Activated T-cell treated with anti-CD3 and anti-CD28 coated beads, Interleukin-2, amount 50 U/mL, for 4 hours (primary cell): Measurements from ENCODE around the gene FYN. TPM values are rescaled to one million over a fixed set of nuclear protein-coding genes. Genes with fewer than 3 reads are reported as not detected.

Experiments used
- ATAC-seq, 2 donors: fragments of 200-7000 bp; cut with Tn5 transposase; one replicate each; pipeline ENCODE4 v1.10.0; 2021
- DNase-seq: peaks from one replicate; pipeline ENCODE4 v3.0.0-alpha.2; 2020
- H3K27me3 Mint-ChIP-seq: one replicate; pipeline ENCODE4 v1.8.0; 2021; ENCODE audit warnings: low read depth, mixed read lengths
- H3K36me3 Mint-ChIP-seq: one replicate; pipeline ENCODE4 v1.8.0; 2022; ENCODE audit warnings: mixed read lengths; ENCODE audit not compliant: insufficient read depth
- H3K4me1 Mint-ChIP-seq: one replicate; pipeline ENCODE4 v1.8.0; 2021; ENCODE audit warnings: low read depth, mixed read lengths
- H3K4me3 Mint-ChIP-seq: one replicate; pipeline ENCODE4 v1.8.0; 2021; ENCODE audit warnings: mild to moderate bottlenecking, moderate library complexity, mixed read lengths
- H3K9me3 Mint-ChIP-seq: one replicate; pipeline ENCODE4 v1.8.0; 2021; ENCODE audit warnings: mixed read lengths
- total RNA-seq, 3 donors: library from RNA; stranded (reverse); gene quantifications; one replicate each; pipeline ENCODE4 v1.2.1, GENCODE V29; 2021

Gene FYN
- total RNA-seq, 3 donors from 2014 or later, result 481 to 505 (median 485) TPM

DNA sequence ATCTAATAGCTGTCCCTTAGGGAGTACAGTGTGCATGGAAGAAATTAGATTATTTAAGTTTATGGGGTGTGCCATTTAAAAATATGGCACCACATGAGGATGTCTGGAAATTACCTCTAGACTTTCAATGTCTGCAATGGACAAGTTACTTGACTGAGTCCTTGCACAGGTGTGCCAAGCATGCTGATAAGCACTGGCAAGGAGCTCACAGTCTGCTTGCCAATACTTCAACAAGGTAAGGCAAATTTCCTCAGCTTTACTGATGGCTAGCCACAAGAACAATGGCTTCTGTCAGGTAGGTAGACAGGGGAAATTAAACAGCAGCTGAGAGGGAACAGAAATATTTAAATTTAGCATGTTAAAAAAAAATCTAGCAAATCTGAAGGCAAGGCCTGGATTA is 176.4 kb downstream of the FYN start:
- H3K4me3 Mint-ChIP-seq, result no peak overlapping the region
- no peaks in the 10 kb centered on the region for H3K27me3 Mint-ChIP-seq
- DNase-seq (no peak), ATAC-seq (no peak)
- H3K9me3 Mint-ChIP-seq, result no peaks in the 10 kb centered on the region
- H3K36me3 Mint-ChIP-seq, result peaks cover 61% of the 10 kb centered on the region
- H3K4me1 Mint-ChIP-seq, result peaks cover 59% of the 10 kb centered on the region

GRCh38 chr6:111692327-111693164 is 180.7 kb downstream of the FYN start:
- ATAC-seq (no peak), DNase-seq (no peak)
- Mint-ChIP-seq H3K4me3 (no peak overlapping the region), H3K36me3 (peaks cover 73% of the 10 kb centered on the region), H3K4me1 (peaks cover 51% of the 10 kb centered on the region), H3K9me3 (no peaks in the 10 kb centered on the region), H3K27me3 (no peaks in the 10 kb centered on the region)

DNA sequence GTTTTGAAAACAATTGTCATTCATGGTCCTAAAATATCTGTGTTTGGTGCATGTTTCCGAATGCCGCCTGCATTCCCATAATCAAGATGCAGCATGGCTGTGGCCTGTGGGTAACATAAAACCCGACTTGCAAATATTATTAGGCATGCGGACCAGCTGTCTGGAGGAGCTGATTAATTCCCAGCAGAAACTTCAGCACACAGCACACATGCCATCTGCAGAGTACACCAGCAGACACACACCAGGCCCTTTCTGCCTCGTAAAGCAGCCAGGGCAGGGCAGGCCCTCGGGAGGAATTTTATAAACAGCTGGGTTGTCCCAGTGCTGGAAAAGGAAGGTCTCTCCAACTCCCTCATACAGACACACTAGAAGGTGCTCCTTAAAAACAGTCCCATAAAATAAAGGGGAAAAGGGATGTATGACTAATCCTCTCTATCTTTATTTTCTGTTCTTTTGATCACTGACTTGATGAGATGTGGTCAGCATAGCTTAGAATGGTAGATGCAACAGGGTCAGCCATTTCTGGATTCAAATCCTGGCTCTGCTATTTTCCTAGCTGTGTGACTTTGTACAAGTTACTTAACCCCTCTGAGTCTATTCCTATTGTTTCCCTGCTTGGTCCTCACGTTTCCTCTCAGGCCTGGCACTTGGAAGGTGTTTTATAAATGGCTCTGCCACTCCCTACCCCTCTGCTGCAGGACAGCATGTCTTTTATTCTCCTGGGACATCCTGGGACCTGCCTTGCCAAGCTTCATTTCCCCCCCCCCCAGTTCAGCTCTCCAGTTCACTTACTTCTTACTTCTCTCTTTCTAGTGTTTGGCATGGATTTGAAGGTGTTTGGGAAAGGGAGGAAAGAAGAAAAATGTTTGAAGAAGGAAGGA is 181.7 kb downstream of the FYN start:
- Mint-ChIP-seq H3K4me1 (peaks cover 58% of the 10 kb centered on the region), H3K9me3 (no peaks in the 10 kb centered on the region), H3K27me3 (no peaks in the 10 kb centered on the region), H3K36me3 (peaks cover 78% of the 10 kb centered on the region), H3K4me3 (no peak overlapping the region)
- DNase-seq (no peak), ATAC-seq (no peak)

GRCh38 chr6:111689946-111690345 is 183.3 kb downstream of the FYN start:
- Mint-ChIP-seq H3K36me3 (peaks cover 79% of the 10 kb centered on the region), H3K4me3 (no peak overlapping the region), H3K27me3 (no peaks in the 10 kb centered on the region), H3K9me3 (no peaks in the 10 kb centered on the region), H3K4me1 (peaks cover 63% of the 10 kb centered on the region)
- no peak for ATAC-seq
- no peak for DNase-seq

DNA sequence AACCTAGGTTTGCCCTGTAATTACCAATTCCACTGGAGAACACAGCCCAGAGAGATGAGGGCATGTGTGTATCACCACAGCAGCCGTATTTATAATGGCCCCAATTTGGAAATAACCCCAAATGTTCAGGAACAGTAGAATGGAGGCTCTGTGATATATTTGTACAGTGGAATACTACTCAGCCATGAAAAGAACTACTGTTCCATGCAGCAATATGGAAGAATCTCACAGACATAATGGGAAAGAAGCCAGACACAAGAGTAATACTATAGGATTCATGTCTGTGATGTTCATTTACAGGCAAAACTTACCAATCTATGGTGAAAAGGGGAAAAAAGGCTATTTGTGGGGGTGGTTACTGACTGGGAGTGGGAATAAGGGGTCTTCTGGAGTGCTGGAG is 183.8 kb downstream of the FYN start:
- DNase-seq (no peak), ATAC-seq (no peak)
- H3K27me3 Mint-ChIP-seq, result no peaks in the 10 kb centered on the region
- peaks cover 63% of the 10 kb centered on the region for H3K4me1 Mint-ChIP-seq
- H3K4me3 Mint-ChIP-seq, result no peak overlapping the region
- H3K9me3 Mint-ChIP-seq, result no peaks in the 10 kb centered on the region
- peaks cover 79% of the 10 kb centered on the region for H3K36me3 Mint-ChIP-seq

GRCh38 chr6:111688331-111688730 is 184.9 kb downstream of the FYN start:
- H3K4me3 Mint-ChIP-seq, result no peak overlapping the region
- no peak for ATAC-seq
- peaks cover 63% of the 10 kb centered on the region for H3K4me1 Mint-ChIP-seq
- no peaks in the 10 kb centered on the region for H3K9me3 Mint-ChIP-seq
- DNase-seq, result no peak
- peaks cover 81% of the 10 kb centered on the region for H3K36me3 Mint-ChIP-seq
- H3K27me3 Mint-ChIP-seq, result no peaks in the 10 kb centered on the region

GRCh38 chr6:111687652-111688051 is 185.6 kb downstream of the FYN start:
- Mint-ChIP-seq H3K4me1 (peaks cover 63% of the 10 kb centered on the region), H3K4me3 (no peak overlapping the region), H3K27me3 (no peaks in the 10 kb centered on the region), H3K9me3 (no peaks in the 10 kb centered on the region), H3K36me3 (peaks cover 77% of the 10 kb centered on the region)
- ATAC-seq, result no peak
- DNase-seq, result no peak

GRCh38 chr6:111686932-111687266 is 186.4 kb downstream of the FYN start:
- Mint-ChIP-seq H3K9me3 (no peaks in the 10 kb centered on the region), H3K4me1 (peaks cover 67% of the 10 kb centered on the region), H3K36me3 (peaks cover 80% of the 10 kb centered on the region), H3K4me3 (no peak overlapping the region), H3K27me3 (no peaks in the 10 kb centered on the region)
- DNase-seq (no peak), ATAC-seq (no peak)

DNA sequence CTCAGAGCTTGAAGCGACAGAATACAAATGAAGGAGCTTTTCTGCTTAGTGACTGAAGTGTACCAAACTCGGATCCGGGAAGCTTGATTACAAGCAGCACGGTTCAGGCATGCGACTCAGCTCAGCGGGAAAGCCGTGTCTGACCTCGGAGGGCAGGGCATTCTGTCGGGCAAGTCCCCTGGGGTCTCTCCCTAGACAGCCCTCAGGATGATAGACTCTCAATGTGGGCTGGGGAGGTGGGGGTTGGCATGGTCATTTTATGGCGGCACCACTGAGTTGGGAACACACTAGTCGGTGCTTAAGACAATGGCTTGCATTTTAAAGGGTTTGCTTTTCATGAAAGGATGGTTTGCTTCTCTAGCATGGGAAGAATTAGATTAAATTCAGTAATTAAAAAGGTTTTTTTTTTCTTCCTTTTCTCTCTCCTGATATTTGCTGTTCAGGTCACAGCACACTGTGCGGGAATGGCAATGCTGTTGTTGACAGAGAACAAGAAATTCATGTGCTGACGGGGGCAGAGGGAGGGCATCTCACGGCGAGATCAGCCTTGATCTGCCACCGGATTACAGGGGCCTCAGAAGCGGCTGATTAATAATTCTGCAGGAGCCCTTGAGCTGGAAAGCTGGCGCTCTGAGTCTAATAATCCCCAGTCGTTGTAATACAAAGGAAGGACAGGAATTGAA is 186.9 kb downstream of the FYN start:
- Mint-ChIP-seq H3K9me3 (no peaks in the 10 kb centered on the region), H3K27me3 (no peaks in the 10 kb centered on the region), H3K4me3 (no peak overlapping the region), H3K4me1 (peaks cover 71% of the 10 kb centered on the region), H3K36me3 (peaks cover 80% of the 10 kb centered on the region)
- DNase-seq (no peak), ATAC-seq (no peak)

- DNase-seq, result no peak
- Mint-ChIP-seq H3K4me1 (peaks cover 72% of the 10 kb centered on the region), H3K36me3 (peaks cover 75% of the 10 kb centered on the region), H3K4me3 (no peak overlapping the region), H3K27me3 (no peaks in the 10 kb centered on the region), H3K9me3 (no peaks in the 10 kb centered on the region)
- no peak for ATAC-seq
These were observed 187.7 kb downstream of the FYN start for GRCh38 chr6:111685526-111685925.

DNA sequence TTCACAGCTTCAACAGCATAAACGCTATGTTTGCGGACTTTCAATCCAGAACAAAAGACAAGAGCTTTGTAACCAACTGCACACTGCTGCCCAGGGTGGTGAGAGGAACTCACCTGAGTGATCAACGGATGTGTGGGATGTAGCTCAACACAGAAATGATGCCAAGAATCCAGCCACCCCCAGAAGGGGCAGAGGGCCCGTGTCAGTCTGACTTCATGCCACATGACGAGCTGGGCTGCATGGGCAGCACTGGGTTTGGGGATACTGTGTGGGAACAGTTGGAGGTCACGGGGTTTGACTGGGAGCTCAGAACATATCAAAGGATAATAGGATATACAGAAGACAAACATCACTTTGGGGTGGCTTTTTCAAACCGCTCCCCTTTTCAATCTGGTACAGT is 188.2 kb downstream of the FYN start:
- Mint-ChIP-seq H3K36me3 (peaks cover 75% of the 10 kb centered on the region), H3K27me3 (no peaks in the 10 kb centered on the region), H3K4me3 (no peak overlapping the region), H3K9me3 (no peaks in the 10 kb centered on the region), H3K4me1 (peaks cover 76% of the 10 kb centered on the region)
- ATAC-seq (peak in 1 of 2 donors; percentile 21), DNase-seq (no peak)

DNA sequence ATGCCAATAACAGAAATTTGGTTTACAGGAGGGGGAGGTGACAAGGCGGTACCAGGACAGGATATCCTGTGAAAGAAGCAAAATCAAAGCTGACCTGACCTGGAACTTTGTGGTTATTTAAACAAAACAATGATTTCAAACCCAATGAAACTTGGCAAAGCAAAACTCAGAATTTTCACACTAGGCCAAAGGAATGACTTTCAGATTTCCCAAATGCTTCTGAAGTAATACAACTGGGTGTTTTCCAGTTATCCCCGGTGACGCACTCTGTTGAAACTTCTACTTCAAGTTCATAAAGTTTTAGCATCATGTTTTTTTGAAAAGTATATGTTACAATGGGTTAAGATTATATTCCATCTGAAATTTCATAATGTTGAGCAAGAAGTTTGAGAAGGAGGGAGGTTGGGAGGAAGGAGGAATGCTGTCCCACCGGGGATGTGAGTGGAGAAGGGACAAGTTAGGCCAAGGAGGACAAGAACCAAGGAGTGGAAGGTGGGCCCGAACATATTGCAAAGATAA is 189.4 kb downstream of the FYN start:
- Mint-ChIP-seq H3K36me3 (peaks cover 73% of the 10 kb centered on the region), H3K9me3 (no peaks in the 10 kb centered on the region), H3K4me1 (peaks cover 81% of the 10 kb centered on the region), H3K27me3 (no peaks in the 10 kb centered on the region), H3K4me3 (peak overlapping the region; percentile 66)
- DNase-seq, result no peak
- no peak for ATAC-seq

- H3K9me3 Mint-ChIP-seq, result no peaks in the 10 kb centered on the region
- H3K36me3 Mint-ChIP-seq, result peaks cover 76% of the 10 kb centered on the region
- H3K27me3 Mint-ChIP-seq, result no peaks in the 10 kb centered on the region
- H3K4me1 Mint-ChIP-seq, result peaks cover 85% of the 10 kb centered on the region
- ATAC-seq (no peak), DNase-seq (no peak)
- H3K4me3 Mint-ChIP-seq, result no peak overlapping the region
These were observed 190.1 kb downstream of the FYN start for GRCh38 chr6:111683157-111683556.

- DNase-seq, result no peak
- Mint-ChIP-seq H3K9me3 (no peaks in the 10 kb centered on the region), H3K36me3 (peaks cover 69% of the 10 kb centered on the region), H3K4me1 (peaks cover 85% of the 10 kb centered on the region), H3K4me3 (no peak overlapping the region), H3K27me3 (no peaks in the 10 kb centered on the region)
- no peak for ATAC-seq
These were observed 191.4 kb downstream of the FYN start for GRCh38 chr6:111681860-111682259.
